ENCODE data around the gene SAMD4B.

The SAMD4B gene

DNA sequence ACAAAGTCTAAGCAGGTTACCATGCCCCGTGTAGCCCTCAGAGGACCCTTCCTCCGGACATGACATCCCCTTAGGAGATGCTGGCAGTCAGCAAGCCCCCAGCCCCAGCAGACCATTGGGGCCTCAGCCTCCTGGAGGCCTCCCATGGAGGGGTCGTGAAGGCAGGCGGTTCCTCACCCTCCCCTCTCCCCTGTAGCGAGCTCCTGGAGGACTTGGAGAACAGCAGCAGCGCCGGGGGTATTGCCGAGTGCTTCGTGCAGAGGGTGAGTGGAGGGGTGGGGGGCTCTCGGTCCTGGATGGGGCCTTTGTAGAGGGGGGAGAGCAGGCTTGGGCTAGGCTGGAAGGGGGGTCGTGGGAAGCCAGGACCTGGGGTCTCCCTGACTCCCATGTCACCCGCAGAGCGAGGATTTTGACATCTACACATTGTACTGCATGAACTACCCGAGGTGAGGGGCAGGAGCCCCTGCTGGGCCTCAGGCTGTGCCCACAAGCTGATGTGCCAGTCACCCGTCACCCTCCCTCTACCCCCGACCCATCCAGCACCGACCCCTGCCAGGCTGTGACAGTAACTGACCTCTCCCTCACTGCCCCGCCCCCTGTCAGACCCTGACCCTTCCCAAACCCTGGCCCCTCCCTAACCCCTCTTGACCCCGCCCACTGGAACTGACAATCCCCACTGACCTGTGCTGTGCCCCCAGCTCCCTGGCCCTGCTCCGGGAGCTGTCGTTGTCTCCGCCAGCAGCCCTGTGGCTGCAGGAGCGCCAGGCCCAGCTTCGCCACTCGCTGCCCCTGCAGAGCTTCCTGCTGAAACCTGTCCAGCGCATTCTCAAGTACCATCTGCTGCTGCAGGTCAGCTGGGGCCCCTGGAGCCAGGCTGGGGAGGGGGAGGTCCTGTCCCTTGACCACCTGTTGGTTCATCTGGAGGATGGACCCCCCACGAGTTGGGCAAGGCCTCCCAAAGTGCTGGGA is 74.2 kb downstream of the SAMD4B start:
- DNase-seq (ENCODE audit: low read depth, low spot score): no peak
- H3K27ac ChIP-seq: no peak overlapping the region

DNA sequence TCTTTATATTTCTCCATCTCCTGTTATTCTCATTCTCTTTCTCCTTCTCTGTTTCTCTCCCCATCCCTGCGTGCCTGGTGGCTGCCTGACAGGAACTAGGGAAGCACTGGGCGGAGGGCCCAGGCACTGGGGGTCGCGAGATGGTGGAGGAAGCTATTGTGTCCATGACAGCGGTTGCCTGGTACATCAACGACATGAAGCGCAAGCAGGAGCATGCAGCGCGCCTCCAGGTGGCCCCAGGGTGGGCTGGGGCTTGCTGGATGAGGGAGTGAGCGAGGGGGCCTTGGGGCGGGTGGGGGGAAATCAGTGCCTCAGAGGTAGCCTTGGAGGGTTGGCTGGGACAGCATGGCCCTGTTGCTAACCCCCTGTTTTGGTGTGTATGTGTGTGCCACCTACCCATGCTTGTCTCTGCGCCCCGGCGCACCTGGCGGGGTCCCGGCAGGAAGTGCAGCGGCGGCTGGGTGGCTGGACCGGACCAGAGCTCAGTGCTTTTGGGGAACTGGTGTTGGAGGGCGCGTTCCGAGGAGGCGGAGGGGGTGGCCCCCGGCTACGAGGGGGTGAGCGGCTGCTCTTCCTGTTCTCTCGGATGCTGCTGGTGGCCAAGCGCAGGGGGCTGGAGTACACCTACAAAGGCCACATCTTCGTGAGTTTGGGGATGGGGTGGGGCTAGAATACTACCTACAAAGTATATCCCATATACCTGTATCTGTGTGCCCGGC is 75.4 kb downstream of the SAMD4B start:
- DNase-seq (ENCODE audit: low read depth, low spot score): no peak
- H3K27ac ChIP-seq: no peak overlapping the region

DNA sequence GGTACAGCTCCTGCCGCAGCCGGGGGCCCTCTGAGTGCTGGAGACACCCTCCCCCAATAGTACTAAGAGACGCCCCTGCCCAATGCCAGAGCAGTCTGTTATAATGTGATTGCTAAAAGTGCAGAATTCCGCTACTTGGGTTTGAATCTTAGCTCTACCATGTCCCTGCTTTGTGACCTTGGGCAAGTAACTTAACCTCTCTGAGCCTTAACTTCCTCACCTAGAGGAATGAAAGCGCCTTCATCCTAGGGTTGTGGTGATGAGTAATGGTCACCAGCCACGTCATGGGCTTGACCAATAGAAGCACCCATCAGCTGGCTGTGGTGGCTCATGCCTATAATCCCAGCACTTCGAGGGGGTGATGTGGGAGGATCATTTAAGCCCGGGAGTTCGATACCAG is 76.8 kb downstream of the SAMD4B start:
- no peak for DNase-seq (ENCODE audit: low read depth, low spot score)
- no peak overlapping the region for H3K27ac ChIP-seq

DNA sequence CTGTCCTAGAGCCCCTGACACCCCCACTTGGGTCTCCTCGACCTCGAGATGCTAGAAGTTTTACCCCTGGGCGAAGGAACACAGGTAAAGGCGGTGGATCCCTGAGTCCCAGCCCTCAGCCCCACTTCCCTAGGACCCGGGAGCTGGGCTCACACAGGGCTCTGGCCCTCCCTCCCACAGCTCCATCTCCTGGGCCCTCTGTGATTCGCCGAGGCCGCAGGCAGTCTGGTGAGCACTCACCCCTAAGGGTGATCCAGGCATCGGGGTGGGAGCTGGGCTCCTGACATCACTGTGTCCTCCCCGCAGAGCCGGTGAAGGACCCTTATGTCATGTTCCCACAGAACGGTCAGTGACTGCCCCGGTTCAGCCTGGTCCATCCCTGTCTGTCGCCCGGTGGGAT is 78.5 kb downstream of the SAMD4B start:
- no peak for DNase-seq (ENCODE audit: low read depth, low spot score)
- no peak overlapping the region for H3K27ac ChIP-seq

DNA sequence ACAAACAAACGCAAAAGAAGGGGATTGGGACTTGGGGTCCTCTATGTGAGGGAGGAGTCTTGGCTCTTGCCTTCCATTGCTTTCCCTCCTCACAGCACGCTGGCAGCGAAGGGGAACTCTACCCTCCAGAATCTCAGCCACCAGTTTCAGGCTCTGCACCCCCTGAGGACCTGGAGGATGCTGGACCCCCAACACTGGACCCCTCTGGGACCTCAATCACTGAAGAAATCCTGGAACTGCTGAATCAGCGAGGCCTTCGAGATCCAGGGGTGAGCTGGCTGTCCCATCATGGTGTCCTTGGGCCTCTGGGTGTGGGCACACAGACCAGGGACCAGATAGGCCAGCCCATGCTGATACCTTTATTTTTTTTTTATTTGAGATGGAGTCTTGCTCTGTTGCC is 79.8 kb downstream of the SAMD4B start:
- no peak for DNase-seq (ENCODE audit: low read depth, low spot score)
- no peak overlapping the region for H3K27ac ChIP-seq

DNA sequence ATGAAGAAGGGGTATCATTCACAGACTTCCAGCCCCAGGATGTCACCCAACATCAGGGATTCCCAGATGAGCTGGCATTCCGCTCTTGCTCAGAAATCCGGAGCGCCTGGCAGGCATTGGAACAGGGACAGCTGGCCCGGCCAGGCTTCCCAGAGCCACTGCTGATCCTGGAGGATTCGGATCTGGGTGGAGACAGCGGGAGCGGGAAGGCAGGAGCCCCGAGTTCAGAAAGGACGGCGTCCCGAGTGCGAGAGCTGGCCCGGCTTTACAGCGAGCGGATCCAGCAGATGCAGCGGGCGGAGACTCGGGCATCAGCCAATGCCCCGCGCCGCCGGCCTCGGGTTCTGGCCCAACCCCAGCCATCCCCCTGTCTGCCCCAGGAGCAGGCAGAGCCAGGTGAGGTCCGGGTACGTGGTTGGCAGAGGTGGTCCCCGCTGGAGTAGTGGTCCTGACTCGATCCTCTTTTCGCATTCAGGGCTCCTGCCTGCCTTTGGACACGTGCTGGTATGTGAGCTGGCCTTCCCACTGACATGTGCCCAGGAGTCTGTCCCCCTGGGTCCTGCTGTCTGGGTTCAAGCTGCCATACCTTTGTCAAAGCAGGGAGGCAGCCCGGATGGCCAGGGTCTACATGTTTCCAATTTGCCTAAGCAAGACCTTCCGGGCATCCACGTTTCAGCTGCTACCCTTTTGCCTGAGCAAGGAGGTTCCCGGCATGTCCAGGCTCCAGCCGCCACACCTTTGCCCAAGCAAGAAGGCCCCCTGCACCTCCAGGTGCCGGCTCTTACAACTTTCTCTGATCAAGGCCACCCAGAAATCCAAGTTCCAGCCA is 81.3 kb downstream of the SAMD4B start:
- DNase-seq (ENCODE audit: low read depth, low spot score): no peak
- no peak overlapping the region for H3K27ac ChIP-seq

DNA sequence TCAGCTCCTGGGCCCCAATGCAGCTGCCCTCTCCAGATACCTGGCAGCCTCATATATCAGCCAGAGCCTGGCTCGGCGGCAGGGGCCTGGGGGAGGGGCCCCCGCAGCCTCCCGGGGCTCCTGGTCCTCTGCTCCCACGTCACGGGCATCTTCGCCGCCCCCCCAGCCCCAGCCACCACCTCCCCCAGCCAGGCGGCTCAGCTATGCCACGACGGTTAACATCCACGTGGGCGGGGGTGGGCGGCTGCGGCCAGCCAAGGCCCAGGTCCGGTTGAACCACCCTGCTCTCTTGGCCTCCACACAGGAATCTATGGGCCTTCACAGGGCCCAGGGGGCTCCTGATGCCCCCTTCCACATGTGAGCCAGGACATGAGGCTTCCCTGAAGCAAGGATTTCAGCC is 82.7 kb downstream of the SAMD4B start:
- DNase-seq (ENCODE audit: low read depth, low spot score): no peak
- H3K27ac ChIP-seq: no peak overlapping the region

DNA sequence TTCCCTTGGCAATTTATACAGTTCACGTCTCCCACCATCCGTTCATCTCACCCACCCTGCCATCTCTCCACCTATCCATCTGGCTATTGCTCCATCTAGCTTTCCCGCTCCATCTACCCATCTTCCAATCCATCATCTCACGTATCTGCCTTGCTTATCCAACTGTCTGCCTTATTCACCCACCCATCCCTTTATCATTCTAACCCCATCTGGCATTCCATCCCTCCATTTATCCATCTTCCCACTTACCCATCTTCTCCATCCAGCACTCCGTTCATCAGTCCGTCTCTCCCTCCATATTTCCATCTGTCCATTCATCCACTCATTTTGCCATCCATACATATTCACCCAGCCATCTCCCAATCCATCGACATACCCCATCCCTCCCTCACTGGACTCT is 83.5 kb downstream of the SAMD4B start:
- H3K27ac ChIP-seq: no peak overlapping the region
- no peak for DNase-seq (ENCODE audit: low read depth, low spot score)

DNA sequence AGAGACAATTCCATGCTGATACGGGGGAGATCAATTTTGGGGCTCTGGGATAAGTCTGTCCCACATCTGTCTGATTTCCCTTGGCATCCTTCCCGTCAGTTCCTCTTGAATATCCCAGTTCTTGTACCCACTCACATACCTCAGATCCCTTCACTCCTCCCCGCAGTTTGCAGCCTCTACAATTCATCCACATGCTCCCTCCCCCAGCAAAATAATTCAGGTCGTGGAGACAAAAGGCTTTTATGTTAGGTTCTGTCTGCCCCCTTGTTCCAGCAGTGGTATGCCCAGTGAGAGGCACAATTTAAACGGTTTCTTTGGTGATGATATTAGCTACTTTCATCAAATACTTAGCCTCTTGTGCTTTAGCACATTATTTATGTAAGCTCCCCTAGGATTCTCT is 83.9 kb downstream of the SAMD4B start:
- DNase-seq (ENCODE audit: low read depth, low spot score): no peak
- H3K27ac ChIP-seq: no peak overlapping the region

DNA sequence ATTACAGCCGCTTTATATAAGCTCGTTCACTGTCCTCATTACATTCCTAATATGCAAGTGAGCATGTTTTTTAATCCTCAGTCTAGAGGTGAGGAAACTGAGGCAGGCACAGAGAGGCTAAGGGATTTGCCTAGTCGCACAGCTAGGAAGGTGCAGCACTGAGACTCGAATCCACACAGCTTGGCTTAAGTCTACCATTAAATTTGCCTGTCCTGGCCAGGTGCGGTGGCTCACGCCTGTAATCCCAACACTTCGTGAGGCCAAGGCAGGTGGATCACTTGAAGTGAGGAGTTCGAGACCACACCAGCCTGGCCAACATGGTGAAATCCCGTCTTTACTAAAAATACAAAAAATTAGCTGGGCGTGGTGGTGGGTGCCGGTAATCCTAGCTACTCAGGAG is 85.5 kb downstream of the SAMD4B start:
- DNase-seq (ENCODE audit: low read depth, low spot score): no peak
- no peak overlapping the region for H3K27ac ChIP-seq

DNA sequence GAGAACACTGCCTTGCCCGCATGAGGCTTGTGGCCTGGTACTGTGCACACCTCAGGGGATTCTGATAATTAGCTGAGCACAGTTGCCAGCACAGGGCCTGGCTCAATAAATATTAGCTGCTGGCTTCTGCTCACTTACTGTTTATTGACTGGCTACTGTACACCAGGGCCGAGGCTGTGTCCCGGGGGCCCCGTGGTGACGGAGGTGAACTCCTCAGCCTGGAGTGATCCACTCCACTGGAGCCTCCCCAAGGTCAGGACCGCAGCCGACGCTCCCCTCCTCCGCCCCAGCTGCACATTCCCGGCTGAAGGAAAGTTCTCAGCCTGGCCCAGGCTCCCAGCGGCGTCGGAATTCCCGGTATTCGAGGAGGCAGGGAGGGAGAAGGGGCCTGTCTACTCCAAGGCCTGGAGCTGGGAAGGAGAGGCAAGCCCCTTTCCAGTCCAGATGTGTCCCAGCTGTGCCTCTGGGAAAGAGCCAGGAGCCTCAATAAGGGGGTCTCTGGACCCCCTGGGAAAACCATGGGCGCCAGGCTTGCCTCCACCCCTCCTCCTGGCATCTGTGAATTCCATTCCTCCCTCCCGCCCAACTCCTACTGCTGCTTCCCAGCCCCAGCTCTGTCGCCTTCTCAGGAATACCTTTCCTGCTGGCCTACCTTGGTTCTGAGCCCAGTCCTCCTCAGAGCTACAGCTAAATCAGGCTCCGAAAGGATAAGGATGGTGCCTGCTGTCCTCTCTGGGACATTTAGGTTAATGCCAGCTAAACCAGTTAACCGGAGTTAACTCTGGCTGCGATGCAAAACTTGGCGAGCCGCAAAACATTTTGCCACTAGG is 86.3 kb downstream of the SAMD4B start:
- no peak for DNase-seq (ENCODE audit: low read depth, low spot score)
- no peak overlapping the region for H3K27ac ChIP-seq

DNA sequence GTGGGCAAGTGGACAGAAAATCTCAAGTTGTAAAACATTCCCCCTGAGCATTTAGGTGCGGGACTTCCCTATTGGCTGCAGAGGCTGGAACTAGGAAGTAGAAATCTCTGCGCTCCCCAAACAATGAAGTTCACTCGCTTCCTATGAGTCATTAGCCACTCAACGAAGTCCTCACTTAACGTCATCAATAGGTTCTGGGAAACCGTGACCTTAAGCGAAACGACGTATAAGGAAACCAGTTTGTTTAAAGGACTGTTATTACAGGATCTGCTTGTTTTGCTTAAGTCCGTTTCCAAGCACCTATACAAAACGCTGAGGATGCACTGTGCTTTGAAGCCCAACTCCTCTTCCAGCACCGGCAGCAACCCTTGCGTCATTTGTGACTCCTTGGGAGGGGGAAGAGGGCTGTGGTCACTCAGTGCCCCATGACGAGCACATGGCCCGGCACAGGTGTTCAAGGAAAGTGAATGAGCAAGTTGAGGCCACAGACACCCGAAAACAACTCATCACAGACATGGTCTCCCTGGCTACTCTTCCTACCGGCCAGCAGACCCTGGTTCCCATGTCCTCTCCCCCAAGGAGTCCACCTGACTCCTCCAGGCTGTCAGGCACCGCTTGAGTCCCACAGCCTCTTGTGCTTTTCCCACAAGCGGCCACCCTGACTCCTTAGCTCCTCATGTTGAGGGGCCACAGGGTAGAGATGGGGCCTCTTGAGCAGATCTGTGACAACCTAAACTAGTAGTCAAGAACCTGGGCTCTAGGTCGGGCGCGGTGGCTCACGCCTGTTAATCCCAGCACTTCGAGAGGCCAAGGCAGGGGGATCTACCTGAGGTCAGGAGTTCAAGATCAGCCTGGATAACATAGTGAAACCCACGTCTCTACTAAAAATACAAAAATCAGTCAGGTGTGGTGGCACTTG is 88.7 kb downstream of the SAMD4B start:
- DNase-seq (ENCODE audit: low read depth, low spot score): no peak
- H3K27ac ChIP-seq: peak overlapping the region; percentile 69

DNA sequence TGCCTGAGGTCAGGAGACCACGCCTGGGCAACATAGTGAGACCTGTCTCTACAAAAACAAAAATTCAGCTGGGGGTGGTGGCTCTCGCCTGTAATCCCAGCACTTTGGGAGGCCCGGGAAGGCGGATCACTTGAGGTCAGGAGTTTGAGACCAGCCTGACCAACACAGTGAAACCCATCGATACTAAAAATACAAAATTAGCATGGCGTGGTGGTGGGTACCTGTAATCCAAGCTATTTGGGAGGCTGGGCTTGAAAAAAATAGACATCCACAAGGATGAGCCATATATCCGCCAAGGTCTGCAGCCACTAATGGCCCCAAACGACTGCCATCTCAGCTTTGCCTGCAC is 90.4 kb downstream of the SAMD4B start:
- DNase-seq (ENCODE audit: low read depth, low spot score): no peak

DNA sequence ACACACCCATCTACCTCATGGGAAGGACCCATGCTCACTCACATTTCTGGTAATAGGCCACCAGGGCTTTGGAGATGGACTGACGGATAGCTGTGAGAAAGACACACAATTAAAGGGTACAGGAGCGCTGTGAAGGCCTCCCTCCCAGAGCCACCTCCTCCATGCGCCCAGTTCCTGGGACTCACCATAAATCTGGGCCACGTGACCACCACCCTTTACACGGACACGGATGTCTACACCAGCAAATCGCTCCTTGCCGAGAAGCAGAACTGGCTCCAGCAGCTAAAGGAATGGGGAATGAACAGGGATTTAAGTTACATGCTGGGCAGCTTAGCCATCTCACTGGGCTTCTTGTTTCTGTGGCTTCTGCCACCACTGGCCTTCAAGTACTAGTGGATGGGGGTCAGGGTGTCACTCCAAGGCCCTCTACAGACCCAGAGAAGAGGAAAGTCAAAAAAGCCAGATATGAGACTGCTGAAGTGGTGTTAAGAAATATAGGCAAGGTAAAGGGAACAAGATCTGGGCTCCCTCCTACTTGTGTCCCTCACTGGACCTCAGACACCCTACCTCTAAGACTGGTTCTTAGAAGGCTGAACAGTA is 91.4 kb downstream of the SAMD4B start:
- peak overlapping the region; percentile 73 for H3K27ac ChIP-seq
- DNase-seq (ENCODE audit: low read depth, low spot score): no peak

More for the DNA sequence above, 90.4 kb downstream of the SAMD4B start:
- H3K27ac ChIP-seq: peak overlapping the region; percentile 69

DNA sequence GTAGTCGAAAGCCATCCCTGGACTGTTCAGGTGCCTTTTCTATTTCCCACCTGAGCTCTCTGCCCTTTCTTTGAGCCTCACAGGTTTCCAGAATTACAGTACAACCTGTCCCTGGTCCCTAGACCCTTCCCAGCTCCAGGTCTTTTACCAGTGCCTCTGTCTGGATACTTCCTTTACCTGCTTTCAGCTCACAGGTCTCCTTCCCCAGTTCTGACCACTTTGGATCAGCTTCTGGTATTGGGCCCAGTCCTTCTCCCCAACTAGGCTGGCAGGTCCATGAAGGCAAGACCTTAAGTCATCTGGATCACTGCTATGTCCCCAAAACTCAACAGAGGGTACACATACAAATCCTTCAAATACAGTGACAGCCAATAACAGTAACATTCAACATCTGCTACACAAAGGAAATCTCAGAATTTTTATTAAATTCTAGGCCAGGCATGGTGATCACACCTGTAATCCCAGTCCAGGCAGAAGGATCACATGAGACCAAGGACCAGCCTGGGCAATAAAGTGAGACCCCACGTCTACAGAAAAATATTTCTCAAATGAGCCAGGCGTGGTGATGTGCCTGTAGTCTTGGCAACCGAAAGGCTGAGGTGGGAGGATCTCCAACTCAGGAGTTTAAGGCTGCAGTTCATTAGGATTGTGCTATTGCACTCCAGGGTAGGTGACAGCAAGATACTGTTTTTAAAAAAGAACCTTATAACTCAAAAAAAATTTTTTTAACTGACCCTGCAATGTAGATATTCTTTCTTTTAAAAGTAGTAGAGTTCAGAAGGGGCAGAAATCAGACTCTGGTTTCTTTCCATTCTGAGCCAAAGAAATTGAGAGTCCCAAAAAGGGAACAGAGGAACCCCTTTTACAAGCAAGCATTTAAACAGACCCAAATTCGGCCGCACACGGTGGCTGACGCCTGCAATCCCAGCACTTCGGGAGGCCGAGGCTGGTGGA is 92.2 kb downstream of the SAMD4B start:
- H3K27ac ChIP-seq: peak overlapping the region; percentile 73
- DNase-seq (ENCODE audit: low read depth, low spot score): no peak

Data from epithelial cell of prostate (primary cell).